HEK293 (cell line): ENCODE data around the gene KRIT1.

Experiments used
- BCL11A ChIP-seq: fragments of 450-650 bp; formaldehyde crosslinking; IDR thresholded peaks from 2 replicates; pipeline ENCODE4 v1.5.1; 2016; ENCODE audit warnings: low read depth, missing biosample characterization, missing genetic modification characterization
- CTCF ChIP-seq: fragments of 450-650 bp; formaldehyde crosslinking; IDR thresholded peaks from 2 replicates; pipeline ENCODE4 v1.5.1; 2016; ENCODE audit warnings: missing biosample characterization, missing genetic modification characterization
- KLF1 ChIP-seq: fragments of 450-650 bp; formaldehyde crosslinking; IDR thresholded peaks from 2 replicates; pipeline ENCODE4 v1.5.1; 2016; ENCODE audit warnings: missing biosample characterization, missing genetic modification characterization
- MEIS1 ChIP-seq: sonication (generic); formaldehyde crosslinking; IDR thresholded peaks from 2 replicates; pipeline ENCODE4 v1.8.1; 2022; ENCODE audit warnings: missing genetic modification reagents, mild to moderate bottlenecking, borderline replicate concordance
- PRDM1 ChIP-seq: fragments of 450-650 bp; formaldehyde crosslinking; IDR thresholded peaks from 2 replicates; pipeline ENCODE4; 2016; ENCODE audit warnings: missing biosample characterization, missing genetic modification characterization
- ZNF133 ChIP-seq: fragments of 450-650 bp; formaldehyde crosslinking; IDR thresholded peaks from 2 replicates; pipeline ENCODE4 v1.5.1; 2016; ENCODE audit warnings: missing biosample characterization, missing genetic modification characterization
- ZNF223 ChIP-seq: fragments of 450-650 bp; formaldehyde crosslinking; IDR thresholded peaks from 2 replicates; pipeline ENCODE4 v1.5.1; 2016; ENCODE audit warnings: missing biosample characterization, missing genetic modification characterization
- ZNF280C ChIP-seq: fragments of 450-650 bp; formaldehyde crosslinking; IDR thresholded peaks from 2 replicates; pipeline ENCODE4 v1.5.1; 2016; ENCODE audit warnings: missing biosample characterization, missing genetic modification characterization
- ZNF335 ChIP-seq: fragments of 450-650 bp; formaldehyde crosslinking; conservative IDR thresholded peaks from 2 replicates; pipeline ENCODE4 v1.5.1; 2016; ENCODE audit warnings: missing biosample characterization, missing genetic modification characterization
- ZNF529 ChIP-seq: fragments of 450-650 bp; formaldehyde crosslinking; IDR thresholded peaks from 2 replicates; pipeline ENCODE4 v1.5.1; 2017; ENCODE audit warnings: missing genetic modification characterization, missing biosample characterization; ENCODE audit not compliant: insufficient replicate concordance
- ZNF596 ChIP-seq: fragments of 450-650 bp; IDR thresholded peaks from 2 replicates; pipeline ENCODE4 v1.5.0; 2018; ENCODE audit warnings: missing biosample characterization, mild to moderate bottlenecking, missing genetic modification characterization, moderate library complexity
- ZNF701 ChIP-seq: fragments of 450-650 bp; formaldehyde crosslinking; IDR thresholded peaks from 2 replicates; pipeline ENCODE4 v1.5.1; 2016; ENCODE audit warnings: missing biosample characterization, missing genetic modification characterization
- ZNF747 ChIP-seq: fragments of 450-650 bp; formaldehyde crosslinking; IDR thresholded peaks from 2 replicates; pipeline ENCODE4 v1.5.1; 2016; ENCODE audit warnings: missing biosample characterization, missing genetic modification characterization

DNA sequence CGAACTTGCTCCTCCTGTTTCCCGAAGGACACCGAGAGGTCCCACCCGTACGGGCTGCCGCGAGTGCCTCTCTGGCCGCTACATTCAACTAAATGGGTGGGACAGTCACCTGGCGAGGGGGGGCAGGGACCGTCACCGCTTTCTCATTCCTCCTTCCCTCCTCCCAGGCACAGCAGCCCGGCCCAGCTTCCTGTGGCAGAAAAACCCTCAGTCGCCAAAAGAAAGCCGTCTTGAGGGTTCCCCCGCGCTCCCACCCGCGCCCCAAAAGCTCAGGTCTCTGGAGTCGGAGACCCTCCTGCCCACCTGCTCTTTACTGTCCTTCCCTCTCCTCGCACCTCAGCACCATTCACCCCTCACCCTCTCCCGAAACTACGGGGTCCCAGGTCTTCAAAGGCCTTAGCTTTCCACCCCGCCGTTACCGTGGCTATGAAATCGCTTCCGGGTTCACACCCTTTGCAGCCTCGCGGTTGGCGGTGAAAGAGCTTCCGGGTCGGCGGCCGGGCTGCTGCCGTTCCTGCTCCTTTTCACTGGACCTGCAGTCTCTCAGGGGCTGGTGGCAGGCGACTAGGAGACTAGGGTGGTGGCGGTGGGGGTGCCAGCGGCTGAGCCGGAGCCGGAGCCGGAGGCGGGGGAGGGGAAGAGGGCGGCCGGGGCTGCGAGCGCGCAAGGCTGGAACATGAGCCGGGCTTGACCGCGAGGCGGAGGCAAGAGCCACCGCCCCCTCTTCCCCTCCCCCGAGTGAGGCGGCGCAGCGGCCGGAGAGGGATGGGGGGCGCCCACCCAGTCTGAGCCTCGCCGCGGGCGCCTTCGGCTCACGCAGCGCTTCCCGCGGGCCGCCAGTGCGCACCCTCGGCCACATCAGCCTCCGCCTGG lies at the start of gene KRIT1, which contains the start of gene ANKIB1:
- TF ChIP-seq CTCF (tag by site-specific recombination) (peak; percentile 67), BCL11A (tag by site-specific recombination) (no peak), ZNF133 (tag by site-specific recombination) (no peak), ZNF747 (tag by site-specific recombination) (no peak), ZNF335 (peak; percentile 87), MEIS1 (CRISPR knock-in tag) (no peak), ZNF280C (tag by site-specific recombination) (no peak), KLF1 (tag by site-specific recombination) (0 out of 2 replicates have a peak, but pooled peaks have one; percentile 14), ZNF701 (tag by site-specific recombination) (no peak), ZNF529 (tag by site-specific recombination) (no peak), PRDM1 (tag by site-specific recombination) (no peak), ZNF596 (tag by site-specific recombination) (no peak), ZNF223 (no peak)
